HG03097 (cell line): Measurements from ENCODE around the gene DDI2.
"Not testable (repeated sequence)": the region's sequence is repeated elsewhere in the genome, so short reads cannot be mapped to it uniquely, and the experiment has no call there.

Experiments used
- ATAC-seq: cut with Tn5 transposase; IDR thresholded peaks from one replicate; pipeline ENCODE4 v1.9.1; 2021; ENCODE audit not compliant: unreplicated experiment, low FRiP score

The DDI2 gene

DNA sequence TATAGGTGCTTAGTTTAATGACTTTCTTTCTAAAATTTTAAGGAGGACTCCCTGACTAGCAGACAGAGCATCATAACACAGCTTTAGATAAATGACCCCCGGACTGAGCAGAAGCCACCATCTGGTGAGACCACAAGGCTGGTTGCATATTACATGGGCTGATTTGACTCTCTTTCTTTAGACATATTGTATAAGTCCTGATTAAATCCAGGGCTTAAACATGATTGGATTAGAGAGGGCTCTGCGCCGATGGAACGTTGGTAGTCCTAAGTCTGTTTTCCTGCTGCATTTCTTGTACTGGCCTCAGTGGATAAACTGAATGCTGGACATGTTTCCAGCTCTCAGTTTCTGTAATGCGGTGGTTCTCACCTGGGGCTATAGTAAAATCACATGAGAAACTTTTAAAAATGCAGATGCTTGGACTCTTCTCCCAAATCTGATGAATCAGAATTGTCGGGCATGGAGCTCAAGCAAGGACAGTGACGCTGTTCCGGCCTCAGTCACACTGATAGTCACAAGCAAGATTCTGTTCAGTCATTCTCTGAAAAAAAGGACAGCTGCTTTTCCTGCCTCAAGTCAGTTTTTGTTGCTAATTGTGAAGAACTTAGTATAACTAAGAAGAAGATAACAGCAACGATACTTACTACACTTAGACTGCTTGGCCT is 16.6 kb downstream of the DDI2 start:
- no peak for ATAC-seq

- ATAC-seq: no peak
Observed at GRCh38 chr1:15636436-15636835, 19.2 kb downstream of the DDI2 start.

DNA sequence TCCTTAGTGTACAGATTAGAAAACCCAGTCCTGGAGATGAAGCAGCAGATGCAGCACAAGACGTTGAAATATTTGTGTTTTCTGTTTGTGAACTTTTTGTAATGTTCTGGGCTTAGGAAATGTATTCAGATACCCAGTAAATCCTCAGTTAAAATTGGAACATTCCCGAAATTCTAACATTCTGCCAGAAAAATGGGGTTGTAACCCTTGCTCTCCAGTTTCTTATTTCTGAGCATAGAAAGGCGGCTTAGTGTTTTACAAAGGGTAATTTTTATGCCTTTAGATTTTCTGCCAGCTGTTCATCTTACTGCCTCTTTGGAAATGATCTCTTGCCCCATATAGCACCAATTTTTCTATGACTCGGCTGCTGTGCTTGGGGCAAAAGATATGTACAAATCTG is 20.6 kb downstream of the DDI2 start:
- no peak for ATAC-seq

- no peak for ATAC-seq
Observed at GRCh38 chr1:15639262-15639661, 22.0 kb downstream of the DDI2 start.

GRCh38 chr1:15639931-15640330 is 22.7 kb downstream of the DDI2 start:
- no peak for ATAC-seq

GRCh38 chr1:15640667-15641066 is 23.4 kb downstream of the DDI2 start:
- no peak for ATAC-seq

DNA sequence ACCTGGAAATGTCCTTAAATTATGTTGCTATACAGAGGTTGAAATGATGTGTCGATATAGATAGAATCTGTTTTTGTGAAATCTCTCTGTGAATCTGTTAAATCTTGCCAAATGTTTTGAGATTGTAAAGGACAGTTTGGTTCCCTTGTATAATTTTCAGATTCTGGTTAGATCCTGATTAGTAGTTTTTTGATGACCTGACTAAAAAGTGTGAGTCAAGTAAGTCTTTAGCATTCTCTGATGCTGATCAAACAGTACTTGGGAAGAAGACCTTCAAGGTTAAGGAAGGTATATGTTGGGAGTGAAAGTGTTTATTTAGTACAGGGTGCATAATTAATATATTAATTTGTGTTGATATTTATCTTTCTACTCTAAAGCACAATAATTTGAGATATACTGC is 32.7 kb downstream of the DDI2 start:
- no peak for ATAC-seq

GRCh38 chr1:15650433-15650832 is 33.2 kb downstream of the DDI2 start:
- ATAC-seq: no peak

DNA sequence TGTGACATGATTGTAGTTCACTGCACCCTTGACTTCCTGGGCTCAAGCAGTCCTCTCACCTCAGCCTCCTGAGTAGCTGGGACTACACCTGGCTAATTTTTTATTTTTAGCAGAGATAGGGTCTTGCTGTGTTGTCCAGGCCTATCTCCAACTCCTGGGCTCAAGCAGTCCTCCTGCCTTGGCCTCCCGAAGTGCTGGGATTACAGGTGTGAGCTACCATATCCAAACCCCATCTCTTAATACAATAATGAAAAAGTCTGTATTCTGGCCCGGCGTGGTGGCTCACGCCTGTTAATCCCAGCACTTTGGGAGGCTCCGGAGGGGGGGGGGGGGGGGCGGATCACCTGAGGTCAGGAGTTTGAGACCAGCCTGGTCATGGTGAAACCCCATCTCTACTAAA is 34.9 kb downstream of the DDI2 start:
- ATAC-seq: not testable (repeated sequence)

GRCh38 chr1:15654091-15654690 is 36.9 kb downstream of the DDI2 start:
- ATAC-seq: no peak

- no peak for ATAC-seq
Observed at GRCh38 chr1:15656464-15656863, 39.2 kb downstream of the DDI2 start.

DNA sequence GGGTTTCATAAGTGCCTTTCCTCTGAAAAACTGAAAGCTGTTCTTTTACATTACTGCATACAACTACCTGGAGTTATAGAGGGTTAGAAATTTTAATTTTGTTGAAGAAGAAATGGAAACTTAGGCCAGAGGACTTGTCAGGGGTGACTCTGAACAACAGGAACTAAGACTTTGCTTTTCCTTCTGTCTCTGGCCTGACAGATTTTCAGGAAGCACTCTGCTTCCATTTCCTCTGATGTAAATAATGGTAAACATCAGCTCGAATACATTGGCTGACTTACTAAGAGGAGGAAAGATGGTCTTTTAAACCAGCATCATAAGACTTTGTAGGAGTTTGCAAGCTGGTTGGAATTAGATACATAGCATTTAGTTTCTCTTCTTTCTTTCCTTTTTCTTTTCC is 39.8 kb downstream of the DDI2 start:
- ATAC-seq: no peak

DNA sequence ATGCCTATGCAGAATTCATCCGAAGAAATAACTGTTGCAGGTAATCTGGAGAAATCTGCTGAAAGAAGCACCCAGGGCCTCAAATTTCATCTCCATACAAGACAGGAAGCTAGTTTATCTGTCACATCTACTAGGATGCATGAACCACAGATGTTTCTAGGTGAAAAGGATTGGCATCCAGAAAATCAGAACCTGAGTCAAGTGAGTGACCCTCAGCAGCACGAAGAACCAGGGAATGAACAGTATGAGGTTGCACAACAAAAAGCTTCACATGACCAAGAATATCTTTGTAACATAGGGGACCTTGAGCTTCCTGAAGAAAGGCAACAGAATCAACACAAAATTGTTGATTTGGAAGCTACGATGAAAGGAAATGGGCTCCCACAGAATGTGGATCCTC is 42.9 kb downstream of the DDI2 start:
- ATAC-seq: no peak

DNA sequence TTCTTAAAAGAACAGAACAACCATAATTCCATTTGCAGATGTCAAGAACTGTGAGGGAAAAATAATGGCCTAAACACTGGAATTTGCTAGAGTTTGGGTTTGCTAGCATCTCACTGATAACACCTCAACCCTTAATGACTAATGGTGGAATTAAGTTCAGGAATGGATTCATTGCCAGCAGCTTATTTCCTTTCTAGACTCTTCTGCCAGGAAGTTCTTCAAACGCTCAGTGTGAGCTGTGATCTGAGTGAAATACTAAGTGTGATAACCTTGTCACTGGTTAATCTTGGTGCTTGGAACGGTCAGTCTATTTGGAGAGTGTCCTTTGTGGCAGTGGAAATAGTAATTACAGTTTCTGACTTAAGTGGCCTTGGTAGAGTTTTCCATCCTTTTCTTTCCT is 45.2 kb downstream of the DDI2 start:
- no peak for ATAC-seq

DNA sequence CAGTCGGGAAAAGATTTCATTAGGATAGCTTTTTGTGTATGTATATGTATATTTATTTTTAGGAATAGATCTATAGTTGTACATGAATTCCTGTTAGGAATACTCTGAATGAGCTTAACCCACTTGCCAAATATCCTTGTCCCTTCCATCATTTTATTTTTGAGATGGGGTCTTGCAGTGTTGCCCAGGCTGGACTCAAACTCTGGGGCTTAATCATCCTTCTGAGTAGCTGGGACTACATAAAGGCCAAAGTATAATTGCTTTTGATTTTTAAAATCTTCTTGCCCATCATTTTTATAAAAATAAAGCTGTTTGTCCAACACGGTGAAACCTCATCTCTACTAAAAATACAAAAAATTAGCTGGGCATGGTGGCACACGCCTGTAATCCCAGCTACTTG is 46.7 kb downstream of the DDI2 start:
- ATAC-seq: no peak

- no peak for ATAC-seq
Observed at GRCh38 chr1:15667362-15667761, 50.1 kb downstream of the DDI2 start.

DNA sequence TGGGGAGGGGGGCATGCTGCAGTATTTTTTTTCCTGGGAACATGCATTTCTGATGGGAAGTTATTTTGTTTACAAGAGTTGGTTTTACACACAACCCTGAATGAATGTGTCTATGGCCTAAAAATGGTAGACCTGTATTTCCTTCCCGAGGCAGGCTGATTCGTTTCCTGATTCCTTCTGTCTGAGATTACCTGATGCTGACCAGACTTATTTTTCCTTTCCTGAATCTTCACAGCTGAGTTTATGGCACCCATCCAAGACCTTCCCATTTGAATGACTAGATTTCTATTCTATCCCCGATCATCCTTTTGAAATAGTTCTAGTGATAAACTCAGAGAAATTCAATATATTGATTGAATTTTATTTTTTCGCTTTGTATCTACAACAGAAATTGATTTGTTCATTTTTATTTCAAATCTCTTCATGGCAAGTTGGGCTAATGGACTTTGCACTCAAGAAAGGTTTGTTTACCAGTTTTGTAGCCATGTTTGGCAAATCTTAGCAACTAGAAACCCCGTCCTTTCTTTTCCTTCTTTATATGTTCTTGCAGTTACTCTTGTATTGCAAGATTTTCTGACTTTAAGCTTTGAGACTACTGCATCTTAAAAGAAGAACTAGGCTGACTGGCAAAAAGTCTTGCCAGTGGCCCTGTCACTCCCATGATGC is 51.0 kb downstream of the DDI2 start:
- ATAC-seq: no peak

- no peak for ATAC-seq
Observed at GRCh38 chr1:15669074-15669473, 51.8 kb downstream of the DDI2 start.

GRCh38 chr1:15669864-15670263 is 52.6 kb downstream of the DDI2 start:
- no peak for ATAC-seq

DNA sequence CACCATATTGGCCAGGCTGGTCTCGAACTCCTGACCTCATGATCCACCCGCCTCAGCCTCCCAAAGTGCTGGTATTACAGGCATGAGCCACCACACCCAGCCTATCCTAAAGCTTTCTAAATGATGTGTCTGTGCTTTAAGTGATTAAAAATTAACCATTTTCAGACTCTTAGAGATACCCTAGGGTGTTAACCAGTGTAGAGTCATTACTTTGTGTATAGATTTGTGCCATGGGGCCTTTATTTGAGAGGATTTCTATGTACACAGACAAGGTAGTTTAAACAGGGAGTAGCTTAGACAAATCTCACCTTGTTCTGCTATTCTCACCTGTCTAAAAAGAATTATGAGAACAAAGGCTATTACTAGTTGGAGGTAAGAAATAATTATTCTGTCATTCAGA is 54.2 kb downstream of the DDI2 start:
- ATAC-seq: no peak

- no peak for ATAC-seq
Observed at GRCh38 chr1:15674386-15675159, 57.3 kb downstream of the DDI2 start.
